ACC112 (cell line): ENCODE results near the gene TMEM127.
"Not testable (repeated sequence)": the region's sequence is repeated elsewhere in the genome, so short reads cannot be mapped to it uniquely, and the experiment has no call there.

Experiments used
- H2AFZ ChIP-seq: fragments of 200-600 bp; sonication (generic); one replicate; pipeline ENCODE4 v1.6.0; 2017; ENCODE audit warnings: antibody characterized with exemption, low read length; ENCODE audit not compliant: unreplicated experiment
- H3K27ac ChIP-seq: fragments of 200-600 bp; sonication (generic); 2 replicates; pipeline ENCODE4 v1.5.1; 2014; ENCODE audit warnings: low read depth, mild to moderate bottlenecking, antibody characterized with exemption, low read length, moderate library complexity
- H3K27me3 ChIP-seq: fragments of 200-600 bp; sonication (generic); 2 replicates; pipeline ENCODE4 v1.6.1; 2014; ENCODE audit warnings: mild to moderate bottlenecking, antibody characterized with exemption, low read length, moderate library complexity, mixed read lengths; ENCODE audit not compliant: insufficient read depth
- H3K36me3 ChIP-seq: fragments of 200-600 bp; sonication (generic); 2 replicates; pipeline ENCODE4 v1.6.1; 2016; ENCODE audit warnings: mild to moderate bottlenecking, antibody characterized with exemption, low read length, moderate library complexity, mixed read lengths; ENCODE audit not compliant: insufficient read depth
- H3K4me1 ChIP-seq: fragments of 200-600 bp; sonication (generic); one replicate; pipeline ENCODE4 v1.6.1; 2016; ENCODE audit warnings: low read length, mixed read lengths; ENCODE audit not compliant: insufficient read depth, unreplicated experiment, control insufficient read depth
- H3K4me3 ChIP-seq: fragments of 200-600 bp; sonication (generic); 2 replicates; pipeline ENCODE4 v1.5.1; 2014; ENCODE audit warnings: mild to moderate bottlenecking, low read depth, low read length
- H3K79me2 ChIP-seq: fragments of 200-600 bp; sonication (generic); one replicate; pipeline ENCODE4 v1.6.0; 2016; ENCODE audit warnings: low read length; ENCODE audit not compliant: control insufficient read depth, unreplicated experiment, insufficient read depth

The TMEM127 gene

DNA sequence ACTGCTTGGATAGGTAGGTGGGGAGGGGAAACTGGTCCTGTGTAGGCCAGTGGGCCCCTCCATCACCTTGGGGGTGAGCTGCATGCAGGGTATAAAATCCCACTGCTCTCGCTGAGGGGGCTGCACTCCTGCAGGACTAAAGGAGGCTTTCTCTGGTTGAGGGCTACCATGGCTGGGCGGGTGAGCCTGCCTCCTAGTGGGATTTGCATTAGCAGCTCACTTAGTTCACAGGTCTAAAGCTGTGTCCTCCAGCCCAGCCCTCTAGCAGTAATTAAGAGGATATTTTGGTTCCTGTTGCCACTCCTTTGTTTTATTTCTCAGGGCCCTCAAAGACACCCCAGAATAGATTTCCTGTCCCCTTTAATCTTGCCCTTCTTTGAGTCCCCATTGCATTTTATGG, 24.6 kb downstream of the TMEM127 start:
- Histone ChIP-seq H3K27ac (no peak overlapping the region), H3K36me3 (no peaks in the 10 kb centered on the region), H3K27me3 (no peaks in the 10 kb centered on the region), H2AFZ (no peak overlapping the region), H3K4me3 (no peak overlapping the region), H3K79me2 (no peaks in the 10 kb centered on the region), H3K4me1 (peaks cover 20% of the 10 kb centered on the region)

DNA sequence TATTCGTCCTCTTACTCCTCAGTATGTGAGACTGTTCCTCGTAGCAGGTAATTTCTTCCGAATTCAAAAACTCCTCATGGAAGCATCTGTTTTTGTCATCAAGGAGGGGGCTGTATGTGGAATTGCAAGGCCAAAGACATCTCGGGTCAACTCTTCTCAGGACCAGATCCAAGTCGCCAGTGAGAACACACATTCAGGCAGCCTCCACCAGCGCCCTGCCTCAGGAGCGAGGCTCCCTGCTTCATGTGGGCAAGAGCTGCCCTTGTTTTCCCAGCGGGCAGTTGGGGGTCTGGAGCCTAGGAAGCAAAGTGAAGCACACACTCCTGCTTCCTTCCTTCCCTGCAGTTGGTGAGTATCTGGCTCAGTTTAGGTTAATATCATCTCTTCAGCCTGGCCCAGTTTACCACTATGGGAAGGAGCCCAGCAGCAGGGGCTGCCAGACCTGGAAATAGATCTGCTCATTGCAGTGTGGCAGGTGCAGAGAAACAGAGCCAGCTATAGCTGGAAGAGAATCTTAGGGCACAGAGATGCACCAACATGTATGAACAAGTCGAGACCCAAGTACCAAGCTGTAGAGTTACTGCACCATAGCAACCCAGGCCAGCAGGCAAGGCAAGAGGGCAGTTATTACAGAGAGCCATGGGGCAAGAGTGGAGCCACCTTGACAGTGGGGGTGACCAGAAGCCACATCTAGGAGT, 25.3 kb downstream of the TMEM127 start:
- Histone ChIP-seq H3K79me2 (no peaks in the 10 kb centered on the region), H3K27me3 (no peaks in the 10 kb centered on the region), H3K36me3 (no peaks in the 10 kb centered on the region), H2AFZ (no peak overlapping the region), H3K4me1 (peaks cover 13% of the 10 kb centered on the region), H3K4me3 (no peak overlapping the region), H3K27ac (no peak overlapping the region)

DNA sequence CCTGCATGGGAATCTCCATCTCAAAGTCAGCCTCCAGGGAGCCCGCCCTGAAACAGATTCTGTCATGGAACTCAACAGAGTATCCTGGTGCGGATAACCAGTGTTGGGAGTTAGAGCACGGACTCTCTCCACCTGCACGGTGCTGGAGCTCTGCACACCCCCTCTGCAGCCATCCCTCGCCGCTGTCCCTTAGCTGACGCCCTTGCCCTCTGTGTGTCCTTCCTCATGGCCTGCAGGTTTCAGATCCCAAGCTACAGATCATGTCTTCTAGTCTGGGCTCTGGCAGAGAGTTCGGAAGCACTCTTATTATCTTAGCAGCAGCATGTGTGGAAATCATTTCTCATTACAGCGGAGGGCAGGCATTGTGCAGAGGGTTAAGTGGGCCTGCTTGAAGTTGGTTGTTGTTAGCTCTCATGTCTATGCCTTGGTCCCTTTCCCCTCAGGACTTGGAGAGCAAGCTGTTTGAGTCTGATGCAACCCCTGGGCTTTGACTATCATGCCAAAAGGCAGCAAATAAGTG, 26.0 kb downstream of the TMEM127 start:
- Histone ChIP-seq H3K36me3 (no peaks in the 10 kb centered on the region), H3K4me3 (no peak overlapping the region), H3K27me3 (no peaks in the 10 kb centered on the region), H3K4me1 (peaks cover 11% of the 10 kb centered on the region), H3K79me2 (no peaks in the 10 kb centered on the region), H3K27ac (no peak overlapping the region), H2AFZ (no peak overlapping the region)

DNA sequence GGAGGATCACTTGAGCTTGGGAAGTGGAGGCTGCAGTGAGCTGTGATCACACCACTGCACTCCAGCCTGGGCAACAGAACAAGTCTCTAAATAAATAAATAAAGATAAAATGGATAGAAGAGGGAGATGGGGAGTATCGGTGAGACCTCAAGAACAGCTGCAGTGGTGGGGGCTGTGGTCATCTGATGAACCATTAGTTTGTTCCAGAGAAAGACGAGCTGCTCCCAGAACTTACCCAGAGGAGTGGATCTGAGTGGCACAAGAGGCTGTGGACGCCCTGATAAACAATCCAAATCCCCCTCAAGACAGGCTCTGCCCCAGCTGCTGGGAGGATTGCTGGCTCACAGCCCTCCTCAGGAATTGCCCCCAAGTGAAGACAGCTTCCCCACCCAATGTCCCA, 26.7 kb downstream of the TMEM127 start:
- Histone ChIP-seq H3K4me3 (no peak overlapping the region), H3K36me3 (no peaks in the 10 kb centered on the region), H3K4me1 (peaks cover 11% of the 10 kb centered on the region), H2AFZ (no peak overlapping the region), H3K27me3 (no peaks in the 10 kb centered on the region), H3K79me2 (no peaks in the 10 kb centered on the region), H3K27ac (no peak overlapping the region)

DNA sequence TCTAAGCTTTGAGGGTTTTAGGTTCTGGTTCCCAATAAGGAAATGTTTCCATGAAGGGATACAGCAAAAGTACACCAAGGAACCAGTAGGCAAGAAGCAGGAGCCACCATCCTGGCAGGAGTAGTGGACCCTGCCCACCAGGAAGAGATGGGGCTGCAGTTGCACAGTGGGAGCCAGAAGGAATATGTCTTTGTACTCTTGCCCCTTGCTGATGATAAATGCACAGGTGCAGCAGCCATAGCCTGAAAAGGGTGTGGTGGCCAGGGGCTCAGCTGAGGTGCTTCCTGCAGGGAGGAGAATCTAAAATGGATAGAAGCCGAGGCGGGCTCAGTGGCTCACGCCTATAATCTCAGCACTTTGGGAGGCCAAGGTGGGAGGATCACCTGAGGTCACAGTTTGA, 27.5 kb downstream of the TMEM127 start:
- Histone ChIP-seq H3K79me2 (no peaks in the 10 kb centered on the region), H3K36me3 (no peaks in the 10 kb centered on the region), H3K27ac (no peak overlapping the region), H3K4me3 (no peak overlapping the region), H3K27me3 (no peaks in the 10 kb centered on the region), H3K4me1 (peaks cover 11% of the 10 kb centered on the region), H2AFZ (no peak overlapping the region)

DNA sequence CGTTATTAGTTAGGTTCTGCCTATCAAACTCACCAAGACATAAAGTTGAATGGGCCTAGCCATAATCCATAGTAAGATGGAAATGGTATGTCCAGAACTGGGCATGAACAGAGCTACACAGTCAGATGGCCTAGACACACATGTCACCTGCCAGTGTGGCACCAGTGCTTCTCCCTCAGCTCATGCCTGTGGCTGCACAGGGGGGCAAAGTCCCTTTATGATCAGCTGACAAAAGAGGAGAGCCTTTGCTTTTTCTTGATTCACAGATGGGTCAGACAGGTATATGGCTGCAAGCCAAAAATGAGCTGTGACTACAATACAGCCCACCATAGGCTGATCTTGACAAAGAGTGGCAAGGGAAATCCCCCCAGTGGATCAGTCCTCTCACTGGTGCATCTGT, 28.9 kb downstream of the TMEM127 start:
- Histone ChIP-seq H3K4me1 (peaks cover 4% of the 10 kb centered on the region), H3K4me3 (no peak overlapping the region)

DNA sequence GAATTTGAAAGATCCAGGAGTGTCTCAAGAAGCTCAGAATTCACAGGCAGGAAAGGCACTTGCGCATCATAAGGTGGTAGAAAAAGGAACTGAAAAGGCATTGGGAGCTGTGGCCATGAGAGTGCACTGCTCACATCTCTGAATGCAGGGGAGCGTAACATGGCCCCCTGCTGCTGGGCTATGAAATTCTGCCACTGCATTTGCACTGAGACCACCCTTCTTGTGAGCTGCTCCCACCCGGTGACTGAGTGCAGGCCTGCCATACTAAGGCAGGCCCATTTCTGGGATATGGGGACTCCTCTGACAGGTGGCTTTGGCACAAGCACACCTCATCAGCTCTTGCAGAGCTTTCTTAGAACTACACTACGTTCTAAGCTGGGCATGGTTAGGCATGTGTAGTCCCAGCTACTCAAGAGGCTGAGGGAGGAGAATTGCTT, 31.9 kb downstream of the TMEM127 start:
- Histone ChIP-seq H3K27ac (no peak overlapping the region), H3K79me2 (no peaks in the 10 kb centered on the region), H3K4me1 (no peaks in the 10 kb centered on the region), H2AFZ (no peak overlapping the region), H3K27me3 (no peaks in the 10 kb centered on the region), H3K4me3 (no peak overlapping the region), H3K36me3 (no peaks in the 10 kb centered on the region)

More for the DNA sequence above, 28.9 kb downstream of the TMEM127 start:
- H2AFZ ChIP-seq = no peak overlapping the region
- no peaks in the 10 kb centered on the region for H3K79me2 ChIP-seq
- no peak overlapping the region for H3K27ac ChIP-seq
- H3K27me3 ChIP-seq = no peaks in the 10 kb centered on the region
- no peaks in the 10 kb centered on the region for H3K36me3 ChIP-seq

DNA sequence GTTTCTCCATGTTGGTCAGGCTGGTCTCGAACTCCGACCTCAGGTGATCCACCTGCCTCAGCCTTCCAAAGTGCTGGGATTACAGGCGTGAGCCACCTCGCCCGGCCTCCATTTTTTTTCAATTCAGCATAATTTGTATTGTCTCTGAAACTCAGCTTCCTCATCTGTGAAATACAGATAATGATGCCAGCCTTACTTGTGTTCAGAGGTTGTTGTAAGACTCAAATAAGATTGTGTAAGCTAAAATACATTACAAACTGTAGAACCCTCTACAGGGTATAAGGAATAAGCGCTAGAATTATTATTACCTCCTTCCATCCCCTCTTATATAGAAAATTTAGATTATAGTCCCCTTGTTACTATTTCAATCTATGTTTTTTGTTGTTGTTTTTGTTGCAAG, 32.4 kb downstream of the TMEM127 start:
- H3K79me2 ChIP-seq = no peaks in the 10 kb centered on the region
- no peaks in the 10 kb centered on the region for H3K27me3 ChIP-seq
- no peaks in the 10 kb centered on the region for H3K36me3 ChIP-seq
- no peaks in the 10 kb centered on the region for H3K4me1 ChIP-seq
- no peak overlapping the region for H3K27ac ChIP-seq
- H2AFZ ChIP-seq = no peak overlapping the region
- H3K4me3 ChIP-seq = no peak overlapping the region

DNA sequence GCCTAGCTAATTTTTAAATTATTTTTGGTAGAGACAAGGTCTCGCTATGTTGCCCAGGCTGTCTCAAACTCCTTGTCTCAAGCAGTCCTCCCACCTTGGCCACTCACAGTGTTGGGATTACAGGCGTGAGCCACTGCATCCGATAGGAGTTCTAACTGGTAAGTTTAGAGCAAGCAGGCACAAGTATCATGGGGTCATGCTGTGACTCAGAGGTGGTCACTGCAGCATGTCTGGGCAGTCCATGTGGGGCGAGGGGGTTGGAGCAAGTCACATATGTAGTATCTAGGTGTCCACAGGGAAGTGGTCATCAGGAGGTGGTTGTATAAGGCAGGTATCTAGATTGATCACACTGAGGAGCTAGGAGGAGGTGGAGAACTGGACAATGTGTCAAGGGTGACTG, 34.5 kb downstream of the TMEM127 start:
- no peaks in the 10 kb centered on the region for H3K4me1 ChIP-seq
- H3K36me3 ChIP-seq = no peaks in the 10 kb centered on the region
- H3K27me3 ChIP-seq = no peaks in the 10 kb centered on the region
- no peaks in the 10 kb centered on the region for H3K79me2 ChIP-seq
- H3K4me3 ChIP-seq = no peak overlapping the region
- no peak overlapping the region for H2AFZ ChIP-seq
- H3K27ac ChIP-seq = no peak overlapping the region

DNA sequence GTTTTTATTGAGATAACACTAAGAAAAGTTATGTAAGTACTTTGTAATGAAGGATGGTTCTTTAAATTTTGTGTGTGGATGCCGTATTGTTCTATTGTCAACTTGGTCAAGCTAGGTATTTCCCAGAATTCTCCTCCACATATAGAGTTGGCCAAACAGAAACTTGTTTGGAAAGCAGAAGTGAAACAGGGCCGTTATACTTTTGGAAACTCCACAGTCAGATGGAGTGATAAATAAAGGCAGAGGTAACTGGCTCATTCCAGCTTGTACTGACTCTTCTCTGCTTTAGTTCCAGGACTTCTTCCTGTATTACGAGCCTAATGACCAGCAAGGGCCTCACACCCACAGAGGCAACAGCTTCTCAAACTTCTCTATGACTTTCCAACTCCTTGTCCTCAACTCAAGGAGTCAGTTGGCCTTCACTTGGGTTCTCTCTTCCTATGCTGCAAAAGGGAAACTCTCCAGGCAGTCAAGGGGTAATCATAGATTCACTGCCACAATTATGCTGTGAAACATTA, 40.7 kb downstream of the TMEM127 start:
- H3K4me1 ChIP-seq = no peaks in the 10 kb centered on the region
- H3K4me3 ChIP-seq = no peak overlapping the region
- no peaks in the 10 kb centered on the region for H3K79me2 ChIP-seq
- no peaks in the 10 kb centered on the region for H3K27me3 ChIP-seq
- no peak overlapping the region for H2AFZ ChIP-seq
- H3K27ac ChIP-seq = no peak overlapping the region
- H3K36me3 ChIP-seq = no peaks in the 10 kb centered on the region

DNA sequence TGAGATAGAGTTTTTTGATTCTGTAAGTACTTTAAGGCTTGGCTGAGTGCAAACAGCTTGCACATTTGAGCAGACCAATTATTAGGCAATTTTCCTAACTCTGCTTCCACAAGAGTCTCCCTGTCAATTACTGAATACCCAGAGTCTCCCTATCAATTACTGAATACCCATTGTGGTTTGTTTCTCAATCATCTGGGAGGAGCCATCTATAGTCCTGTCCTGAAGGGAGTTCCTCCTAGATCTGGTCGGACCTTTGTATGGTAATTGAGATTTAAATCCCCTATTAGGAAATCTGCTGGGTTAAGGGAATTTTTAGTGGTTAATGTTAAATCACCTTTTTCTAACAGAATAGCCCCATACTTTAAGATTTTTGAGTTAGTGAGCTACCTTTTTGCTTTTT, 44.7 kb downstream of the TMEM127 start:
- not testable (repeated sequence) for H2AFZ ChIP-seq, H3K27ac ChIP-seq, H3K79me2 ChIP-seq, H3K4me3 ChIP-seq, H3K4me1 ChIP-seq, H3K27me3 ChIP-seq, H3K36me3 ChIP-seq
